K562 (cell line): ENCODE measurements around the gene CARS2. TPM values are rescaled to one million over a fixed set of nuclear protein-coding genes. Genes with fewer than 3 reads are reported as not detected.

Experiments
- ATAC-seq: fragments of 200-7000 bp; cut with Tn5 transposase; 3 replicates; pipeline ENCODE4 v1.9.1; 2020; ENCODE audit warnings: moderate library complexity
- BruUV-seq: library from RNA; stranded (reverse); fragments of 400-500 nt; replicated peaks from 2 replicates; lab custom pipeline; 2021; lab: Mats Ljungman, UMichigan
- CTCF ChIA-PET: fragments of 300-600 bp; formaldehyde crosslinking; extraction: SDS; loops from one replicate; lab custom pipeline; 2021; ENCODE audit warnings: low intra/inter-chr PET ratio; lab: Yijun Ruan, JAX
- POLR2A ChIA-PET: fragments of 300-600, 350-650 bp; sonication (Branson Sonifier 250); formaldehyde crosslinking; extraction: SDS; loops from one replicate; lab custom pipeline; 2021; ENCODE audit warnings: antibody characterized with exemption, inconsistent platforms; lab: Yijun Ruan, JAX
- DNase-seq, 4 experiments: peaks; one replicate each; pipeline versions ENCODE4 v3.0.0 to v3.0.0-alpha.2; 2011 to 2018; ENCODE audit warnings: low spot score in 3 of 4, mixed read lengths in 3 of 4; ENCODE audit errors: extremely low read depth in 1 of 4
- FAIRE-seq: peaks from 2 replicates; lab custom pipeline; 2011; peaks lifted over from hg19 to GRCh38; lab: Jason Lieb, UNC
- H2AFZ ChIP-seq: 2 replicates; pipeline ENCODE4 v1.6.0; 2011; ENCODE audit warnings: low read depth, low read length, control low read depth, inconsistent platforms
- H3K27ac ChIP-seq: fragments of 200-600 bp; 3 replicates; pipeline ENCODE4 v1.8.0; 2011; ENCODE audit warnings: low read depth, mild to moderate bottlenecking, control low read depth, inconsistent platforms, low read length, moderate library complexity, mixed read lengths; ENCODE audit errors: extremely low read depth
- H3K27me3 ChIP-seq, 2 experiments: fragments of 300-600 bp in 1 of 2; 2 replicates in 1 of 2; 3 replicates in 1 of 2; pipeline versions ENCODE4 v1.6.0 to v1.8.0; 2011; ENCODE audit warnings: inconsistent platforms in 2 of 2, low read length in 2 of 2, mild to moderate bottlenecking in 1 of 2, mixed read lengths in 1 of 2, moderate library complexity in 1 of 2; ENCODE audit not compliant: control insufficient read depth in 2 of 2, insufficient read depth in 2 of 2
- H3K36me3 ChIP-seq: fragments of 300-600 bp; 3 replicates; pipeline ENCODE4 v1.8.0; 2011; ENCODE audit warnings: mild to moderate bottlenecking, low read length, inconsistent platforms; ENCODE audit not compliant: control insufficient read depth, insufficient read depth
- H3K4me1 ChIP-seq, 2 experiments: fragments of 200-600 bp in 1 of 2; replicated peaks in 1 of 2; 2 replicates in 1 of 2; 3 replicates in 1 of 2; pipeline versions ENCODE4 v1.5.1 to v1.8.0; 2011; ENCODE audit warnings: inconsistent platforms in 2 of 2, low read length in 2 of 2, mild to moderate bottlenecking in 1 of 2, mixed read lengths in 1 of 2, moderate library complexity in 1 of 2; ENCODE audit not compliant: control insufficient read depth in 2 of 2, insufficient read depth in 2 of 2
- H3K4me2 ChIP-seq: 2 replicates; pipeline ENCODE4 v1.6.1; 2011; ENCODE audit warnings: low read length, control low read depth, inconsistent platforms, mixed read lengths; ENCODE audit not compliant: insufficient read depth
- H3K4me3 ChIP-seq: fragments of 200-600 bp; sonication (generic), shearing (Covaris generic); 2 replicates; pipeline ENCODE4 v1.5.1; 2016; ENCODE audit warnings: control low read depth, inconsistent platforms
- H3K79me2 ChIP-seq: fragments of 200-600 bp; 3 replicates; pipeline ENCODE4 v1.8.0; 2011; ENCODE audit warnings: low read length, inconsistent platforms; ENCODE audit not compliant: control insufficient read depth, insufficient read depth
- H3K9ac ChIP-seq, 2 experiments: 2 replicates each; pipeline versions ENCODE4 v1.6.0 to v1.6.1; 2011; ENCODE audit warnings: low read depth in 2 of 2, low read length in 2 of 2, control low read depth in 1 of 2, inconsistent platforms in 1 of 2, mild to moderate bottlenecking in 1 of 2, mixed read lengths in 1 of 2; ENCODE audit not compliant: insufficient read depth in 1 of 2
- H3K9me1 ChIP-seq: one replicate; pipeline ENCODE4 v1.6.0; 2011; ENCODE audit warnings: inconsistent platforms, mild to moderate bottlenecking, low read length, moderate library complexity; ENCODE audit not compliant: control insufficient read depth, insufficient read depth
- H3K9me3 ChIP-seq: replicated peaks from 2 replicates; pipeline ENCODE4 v1.5.1; 2011; ENCODE audit warnings: low read depth, low read length, inconsistent platforms; ENCODE audit not compliant: control insufficient read depth, insufficient read depth
- H4K20me1 ChIP-seq: replicated peaks from 2 replicates; pipeline ENCODE4 v1.6.1; 2011; ENCODE audit warnings: low read length, inconsistent platforms, mixed read lengths; ENCODE audit not compliant: control insufficient read depth, insufficient read depth
- HBP1 ChIP-seq: fragments of 450-650 bp; formaldehyde crosslinking; IDR thresholded peaks from 2 replicates; pipeline ENCODE4 v1.4.0; 2022; ENCODE audit warnings: missing genetic modification characterization
- POLR2G ChIP-seq: fragments of 200-400 bp; formaldehyde crosslinking; IDR thresholded peaks from 2 replicates; pipeline ENCODE4 v1.6.1; 2017; ENCODE audit warnings: low read depth, mild to moderate bottlenecking, antibody characterized with exemption, low read length, moderate library complexity
- WGBS: fragments of 100-300 bp; shearing (Covaris generic); methylation state at CpG from one replicate; pipeline ENCODE4 v1.1.6; 2016; ENCODE audit warnings: low coverage, mixed read lengths; ENCODE audit not compliant: insufficient coverage; ENCODE audit errors: missing lambda C conversion rate; 5-methylcytosine and 5-hydroxymethylcytosine counted together
- in situ Hi-C: fragments of 300-500 bp; cut with MboI; formaldehyde crosslinking; loops from 4 replicates; pipeline ENCODE4 v1.15.0; 2018; ENCODE audit warnings: inconsistent platforms, mixed read lengths
- intact Hi-C: fragments of 100-400 bp; cut with micrococcal nuclease; formaldehyde crosslinking; loops from 2 replicates; pipeline ENCODE4 v1.14.2; 2022
- polyA plus RNA-seq, 8 experiments: library from polyadenylated mRNA; depleted of rRNA in 4 of 8; stranded (reverse) in 5 of 8; unstranded in 3 of 8; fragments of >200 nt; fragmentation: Nextera tagmentation in 2 of 8; fragmentation: Illumina TruSeq in 1 of 8; extraction: Ambion mirVana in 2 of 8; extraction: Trizol in 1 of 8; gene quantifications; 2 replicates each; pipeline versions ENCODE4 v1.2.1 to v1.2.3, GENCODE V29; 2011 to 2014; ENCODE audit warnings: inconsistent platforms in 1 of 8, missing spikeins in 1 of 8
- total RNA-seq, 7 experiments: library from RNA; depleted of rRNA in 6 of 7; stranded (reverse); fragments of >200 nt in 6 of 7; fragmentation: Illumina TruSeq in 2 of 7; extraction: Trizol in 2 of 7; gene quantifications; 2 replicates each; pipeline versions ENCODE4 v1.2.1 to v1.2.3, GENCODE V29; 2011 to 2021; ENCODE audit warnings: low replicate concordance in 1 of 7

The CARS2 gene
- total and polyA plus RNA-seq, 9 of the 15 experiments (the other 6 are each of a cell fraction or from before 2014, with no cell fraction given), result 1.7 to 37.4 (median 30.5) TPM

DNA sequence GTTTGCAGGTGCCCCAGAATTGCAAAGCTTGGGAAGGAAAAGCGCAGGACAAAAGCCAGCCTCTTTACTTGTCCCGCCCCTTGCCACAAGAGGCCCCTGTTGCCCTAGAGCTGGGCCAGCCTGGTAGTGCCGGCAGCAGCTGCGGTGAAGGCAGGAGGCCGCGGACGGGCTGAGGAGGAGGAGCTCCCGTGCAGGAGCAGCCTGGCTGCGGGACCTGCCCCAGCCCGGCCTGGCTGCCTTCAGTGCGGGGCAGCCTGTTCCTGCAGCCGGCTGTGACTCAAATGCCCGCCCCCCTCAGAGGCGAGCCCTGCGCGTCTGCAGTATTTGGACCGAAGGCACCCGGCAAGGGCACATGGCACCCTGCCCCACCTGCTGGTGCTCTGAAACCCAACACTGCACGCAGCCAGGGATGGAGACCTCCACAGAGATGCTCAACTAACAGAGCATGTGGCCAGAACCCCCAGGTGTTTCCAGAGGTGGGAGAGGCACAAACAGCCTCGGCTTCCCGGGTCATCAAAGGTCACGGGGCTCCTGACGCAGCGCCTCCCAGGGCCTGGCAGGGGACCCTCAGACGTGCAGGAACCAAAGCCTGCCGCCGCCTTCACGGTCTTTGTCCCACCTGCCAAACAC is 60.9 kb downstream of the CARS2 start:
- CTCF ChIA-PET, result interaction anchor here (0.6 kb wide), 1 partner anchor 48 kb away, joined by 8 read pairs; no protein-coding TSS in a partner anchor
- H3K9ac ChIP-seq, result no peak overlapping the region; a peak in 1 of 4 replicates
- no peak overlapping the region for H2AFZ ChIP-seq
- peaks cover 3% of the 10 kb centered on the region for H3K9me1 ChIP-seq
- DNase-seq, result no peak
- in situ Hi-C loops, result no loop called here
- ATAC-seq, result no peak
- H3K4me1 ChIP-seq, result peaks cover 4 to 28% of the 10 kb centered on the region in 2 experiments; a peak in 4 of 5 replicates
- peak; percentile 51 for TF ChIP-seq POLR2G
- no peak for TF ChIP-seq HBP1 (CRISPR knock-in tag)
- TF ChIP-seq, all 486 proteins: peak for 1
- Histone ChIP-seq H3K27me3 (no peaks in the 10 kb centered on the region), H3K79me2 (no peaks in the 10 kb centered on the region), H3K36me3 (peaks cover 51% of the 10 kb centered on the region; the same call in 2 of the 3 replicates), H3K9me3 (no peaks in the 10 kb centered on the region), H3K27ac (no peak overlapping the region), H3K4me2 (no peak overlapping the region), H4K20me1 (no peaks in the 10 kb centered on the region), H3K4me3 (no peak overlapping the region)
- 86% methylated on average over 11 of the region's 28 CpGs for WGBS
- FAIRE-seq, result no peak
- BruUV-seq, result no TSS peak
- intact Hi-C loops, result no loop called here
- POLR2A ChIA-PET, result no interaction called here
